H9 (cell line): ENCODE data around the gene DAPK1. TPM values are rescaled to one million over a fixed set of nuclear protein-coding genes. Genes with fewer than 3 reads are reported as not detected.
A peak's percentile ranks its signal among the peaks of the same experiment; 100 is the strongest.

Experiments used
- DNase-seq: peaks from one replicate; pipeline ENCODE4 v3.0.0-alpha.2; 2017
- H2AFZ ChIP-seq: one replicate; pipeline ENCODE4 v1.6.1; 2013; ENCODE audit warnings: mild to moderate bottlenecking, low read length, control low read depth, moderate library complexity
- H2AK5ac ChIP-seq: 2 replicates; pipeline ENCODE4 v1.6.1; 2013; ENCODE audit warnings: low read length, control low read depth, mixed read lengths; ENCODE audit not compliant: insufficient read length
- H2BK120ac ChIP-seq: one replicate; pipeline ENCODE4 v1.6.1; 2013; ENCODE audit warnings: low read depth, mild to moderate bottlenecking, low read length, control low read depth, inconsistent platforms; ENCODE audit not compliant: poor library complexity, severe bottlenecking
- H2BK12ac ChIP-seq: 2 replicates; pipeline ENCODE4 v1.6.1; 2013; ENCODE audit warnings: low read length, control low read depth, mixed read lengths, low read depth; ENCODE audit not compliant: insufficient read length
- H2BK15ac ChIP-seq: 2 replicates; pipeline ENCODE4 v1.6.1; 2013; ENCODE audit warnings: low read depth, low read length, control low read depth
- H2BK20ac ChIP-seq: one replicate; pipeline ENCODE4 v1.6.1; 2013; ENCODE audit warnings: low read depth, mild to moderate bottlenecking, low read length, control low read depth, inconsistent platforms; ENCODE audit not compliant: poor library complexity, severe bottlenecking
- H2BK5ac ChIP-seq: 2 replicates; pipeline ENCODE4 v1.6.1; 2013; ENCODE audit warnings: low read length, control low read depth, mixed read lengths; ENCODE audit not compliant: insufficient read length
- H3K14ac ChIP-seq: 2 replicates; pipeline ENCODE4 v1.6.1; 2013; ENCODE audit warnings: low read length, control low read depth; ENCODE audit not compliant: insufficient read depth
- H3K18ac ChIP-seq: 2 replicates; pipeline ENCODE4 v1.6.1; 2013; ENCODE audit warnings: low read depth, mild to moderate bottlenecking, mixed read lengths, low read length, control low read depth; ENCODE audit not compliant: insufficient read length
- H3K23ac ChIP-seq: 2 replicates; pipeline ENCODE4 v1.6.1; 2013; ENCODE audit warnings: low read length, control low read depth, mixed read lengths, low read depth; ENCODE audit not compliant: insufficient read length
- H3K23me2 ChIP-seq: 2 replicates; pipeline ENCODE4 v1.6.1; 2013; ENCODE audit warnings: low read depth, mild to moderate bottlenecking, mixed read lengths, low read length, control low read depth; ENCODE audit not compliant: insufficient read length, poor library complexity, severe bottlenecking
- H3K27ac ChIP-seq: 2 replicates; pipeline ENCODE4 v1.5.1; 2013; ENCODE audit warnings: low read length, control low read depth, mixed read lengths, low read depth; ENCODE audit not compliant: insufficient read length
- H3K27me3 ChIP-seq: 2 replicates; pipeline ENCODE4 v1.6.1; 2013; ENCODE audit warnings: low read length, control low read depth, inconsistent platforms; ENCODE audit not compliant: insufficient read depth
- H3K4ac ChIP-seq: 2 replicates; pipeline ENCODE4 v1.6.1; 2013; ENCODE audit warnings: low read depth, mild to moderate bottlenecking, control low read depth, inconsistent platforms, low read length, moderate library complexity
- H3K4me1 ChIP-seq: 2 replicates; pipeline ENCODE4 v1.6.1; 2013; ENCODE audit warnings: low read length, control low read depth, inconsistent platforms; ENCODE audit not compliant: insufficient read depth
- H3K4me2 ChIP-seq: 2 replicates; pipeline ENCODE4 v1.6.1; 2013; ENCODE audit warnings: low read length, control low read depth, mixed read lengths; ENCODE audit not compliant: insufficient read length, insufficient read depth
- H3K56ac ChIP-seq: 2 replicates; pipeline ENCODE4 v1.6.1; 2013; ENCODE audit warnings: low read depth, mild to moderate bottlenecking, mixed read lengths, low read length, control low read depth; ENCODE audit not compliant: insufficient read length
- H3K79me1 ChIP-seq: 2 replicates; pipeline ENCODE4 v1.6.1; 2013; ENCODE audit warnings: low read depth, mild to moderate bottlenecking, moderate library complexity, low read length, control low read depth, inconsistent platforms; ENCODE audit not compliant: insufficient read depth, poor library complexity, severe bottlenecking
- H3K79me2 ChIP-seq: 2 replicates; pipeline ENCODE4 v1.6.1; 2013; ENCODE audit warnings: low read length, control low read depth, inconsistent platforms; ENCODE audit not compliant: insufficient read depth
- H3K9ac ChIP-seq: 2 replicates; pipeline ENCODE4 v1.6.1; 2013; ENCODE audit warnings: low read length, control low read depth, mixed read lengths; ENCODE audit not compliant: insufficient read length; ENCODE audit errors: extremely low read depth
- H3K9me3 ChIP-seq: one replicate; pipeline ENCODE4 v1.6.1; 2013; ENCODE audit warnings: low read depth, low read length, inconsistent platforms; ENCODE audit not compliant: control insufficient read depth
- H3T11ph ChIP-seq: one replicate; pipeline ENCODE4 v1.6.1; 2013; ENCODE audit warnings: mild to moderate bottlenecking, low read length, control low read depth, inconsistent platforms
- H4K20me1 ChIP-seq: one replicate; pipeline ENCODE4 v1.6.1; 2013; ENCODE audit not compliant: control insufficient read depth, insufficient read length, insufficient read depth
- H4K5ac ChIP-seq: 2 replicates; pipeline ENCODE4 v1.6.1; 2013; ENCODE audit warnings: low read depth, mild to moderate bottlenecking, mixed read lengths, low read length, control low read depth; ENCODE audit not compliant: insufficient read length
- H4K8ac ChIP-seq: replicated peaks from 2 replicates; pipeline ENCODE4 v1.6.1; 2013; ENCODE audit warnings: low read length, control low read depth, mixed read lengths, low read depth; ENCODE audit not compliant: insufficient read length
- H4K91ac ChIP-seq: 2 replicates; pipeline ENCODE4 v1.6.1; 2013; ENCODE audit warnings: low read depth, mild to moderate bottlenecking, moderate library complexity, mixed read lengths, low read length, control low read depth; ENCODE audit not compliant: insufficient read length
- H3K27ac Mint-ChIP-seq, 3 experiments: 2 replicates in 2 of 3; 3 replicates in 1 of 3; pipeline ENCODE4 v1.8.0; 2020 to 2021; ENCODE audit warnings: mixed read lengths in 3 of 3, mild to moderate bottlenecking in 1 of 3, moderate library complexity in 1 of 3
- H3K27me3 Mint-ChIP-seq: 2 replicates; pipeline ENCODE4 v1.8.0; 2021; ENCODE audit warnings: low read depth, mild to moderate bottlenecking, moderate library complexity, mixed read lengths
- H3K36me3 Mint-ChIP-seq, 3 experiments: 2 replicates in 2 of 3; 3 replicates in 1 of 3; pipeline ENCODE4 v1.8.0; 2020 to 2021; ENCODE audit warnings: low read depth in 3 of 3, mixed read lengths in 3 of 3; ENCODE audit not compliant: insufficient read depth in 1 of 3
- H3K4me1 Mint-ChIP-seq, 2 experiments: 2 replicates each; pipeline ENCODE4 v1.8.0; 2020; ENCODE audit warnings: mixed read lengths in 2 of 2
- H3K4me3 Mint-ChIP-seq, 2 experiments: 2 replicates in 1 of 2; 3 replicates in 1 of 2; pipeline ENCODE4 v1.8.0; 2020 to 2021; ENCODE audit warnings: mild to moderate bottlenecking in 2 of 2, mixed read lengths in 2 of 2, moderate library complexity in 1 of 2
- H3K9me3 Mint-ChIP-seq, 2 experiments: 2 replicates in 1 of 2; 3 replicates in 1 of 2; pipeline ENCODE4 v1.8.0; 2020; ENCODE audit warnings: mild to moderate bottlenecking in 2 of 2, mixed read lengths in 2 of 2, moderate library complexity in 1 of 2
- WGBS: extraction: QIAGEN DNeasy Blood & Tissue Kit; methylation state at CpG from one replicate; pipeline ENCODE4 v1.1.7; 2013; ENCODE audit warnings: missing lambda C conversion rate, low lambda C conversion rate, mixed read lengths; ENCODE audit not compliant: insufficient read length; ENCODE audit errors: extremely low coverage; 5-methylcytosine and 5-hydroxymethylcytosine counted together
- total RNA-seq: library from RNA; stranded (reverse); gene quantifications from 2 replicates; pipeline ENCODE4 v1.2.1, GENCODE V29; 2021
- TF ChIP-seq, protein P1 (sequence below): fragments of 200-600 bp; sonication (generic); conservative IDR thresholded peaks from 3 replicates; pipeline ENCODE4 v1.8.0; 2021; ENCODE audit warnings: antibody characterized with exemption, mild to moderate bottlenecking

Gene DAPK1
- total RNA-seq, 1 experiment from 2014 or later, result 79.4 TPM

DNA sequence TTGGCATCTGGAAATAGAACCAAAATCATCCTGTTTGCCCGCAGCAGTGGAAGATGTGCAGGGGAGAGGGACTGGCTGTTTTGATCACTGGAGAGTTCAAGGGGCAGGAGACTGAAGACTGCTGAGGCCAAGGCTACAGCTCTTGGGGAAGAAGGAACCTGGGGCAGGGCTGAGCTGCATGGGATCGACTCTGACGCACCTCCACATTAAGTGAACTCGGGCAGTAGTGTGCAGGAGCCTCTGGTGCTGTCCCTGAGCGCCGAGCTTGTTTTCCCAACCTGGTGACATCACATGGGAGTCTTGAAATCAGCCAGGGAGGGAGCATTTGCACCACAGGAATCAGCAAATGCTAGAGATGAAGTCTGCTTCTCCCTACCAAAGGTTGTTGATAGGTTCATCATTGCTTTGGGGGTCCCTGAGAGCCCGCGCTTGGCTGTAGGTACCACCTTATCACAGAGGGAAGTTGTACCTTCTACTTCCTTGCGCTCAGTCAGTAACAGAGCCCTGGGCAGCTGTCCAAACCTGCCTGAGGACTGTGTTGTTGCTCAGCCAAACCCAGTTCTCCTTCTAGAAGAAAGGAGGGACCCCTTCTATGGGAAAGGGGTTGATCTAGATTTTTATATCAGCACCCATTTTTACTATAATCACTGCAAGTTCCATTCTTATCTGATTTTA lies 175.9 kb downstream of the DAPK1 start:
- Histone ChIP-seq H3K9me3 (no peaks in the 10 kb centered on the region), H2BK120ac (no peak overlapping the region), H4K91ac (no peak overlapping the region), H3K27me3 (no peaks in the 10 kb centered on the region), H2BK20ac (no peak overlapping the region), H2BK12ac (no peak overlapping the region), H3K23me2 (no peaks in the 10 kb centered on the region), H3K4me1 (no peaks in the 10 kb centered on the region), H2BK5ac (no peak overlapping the region), H4K8ac (no peak overlapping the region), H3K4me2 (no peak overlapping the region), H3K18ac (no peak overlapping the region), H2BK15ac (no peak overlapping the region), H3K56ac (no peak overlapping the region), H4K20me1 (peaks cover 3% of the 10 kb centered on the region), H2AK5ac (no peak overlapping the region), H3K9ac (no peak overlapping the region), H3K79me1 (no peaks in the 10 kb centered on the region), H3K79me2 (no peaks in the 10 kb centered on the region), H3K23ac (no peak overlapping the region), H2AFZ (no peak overlapping the region), H3K14ac (no peak overlapping the region), H4K5ac (no peak overlapping the region), H3K27ac (no peak overlapping the region), H3K4ac (no peak overlapping the region), H3T11ph (no peak overlapping the region)
- DNase-seq, result peak; percentile 13
- TF ChIP-seq, protein P1, sequence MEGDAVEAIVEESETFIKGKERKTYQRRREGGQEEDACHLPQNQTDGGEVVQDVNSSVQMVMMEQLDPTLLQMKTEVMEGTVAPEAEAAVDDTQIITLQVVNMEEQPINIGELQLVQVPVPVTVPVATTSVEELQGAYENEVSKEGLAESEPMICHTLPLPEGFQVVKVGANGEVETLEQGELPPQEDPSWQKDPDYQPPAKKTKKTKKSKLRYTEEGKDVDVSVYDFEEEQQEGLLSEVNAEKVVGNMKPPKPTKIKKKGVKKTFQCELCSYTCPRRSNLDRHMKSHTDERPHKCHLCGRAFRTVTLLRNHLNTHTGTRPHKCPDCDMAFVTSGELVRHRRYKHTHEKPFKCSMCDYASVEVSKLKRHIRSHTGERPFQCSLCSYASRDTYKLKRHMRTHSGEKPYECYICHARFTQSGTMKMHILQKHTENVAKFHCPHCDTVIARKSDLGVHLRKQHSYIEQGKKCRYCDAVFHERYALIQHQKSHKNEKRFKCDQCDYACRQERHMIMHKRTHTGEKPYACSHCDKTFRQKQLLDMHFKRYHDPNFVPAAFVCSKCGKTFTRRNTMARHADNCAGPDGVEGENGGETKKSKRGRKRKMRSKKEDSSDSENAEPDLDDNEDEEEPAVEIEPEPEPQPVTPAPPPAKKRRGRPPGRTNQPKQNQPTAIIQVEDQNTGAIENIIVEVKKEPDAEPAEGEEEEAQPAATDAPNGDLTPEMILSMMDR, result no peak
- Mint-ChIP-seq H3K4me1 (peaks cover 0 to 3% of the 10 kb centered on the region in 2 experiments; a peak in 1 of 4 replicates), H3K9me3 (no peaks in the 10 kb centered on the region), H3K36me3 (peaks cover 17 to 33% (median 20%) of the 10 kb centered on the region in 3 experiments; a peak in 6 of 7 replicates), H3K27me3 (no peaks in the 10 kb centered on the region), H3K4me3 (no peak overlapping the region), H3K27ac (peak overlapping the region in 2 of 3 experiments; percentile 5 to 9; a peak in 1 of 7 replicates)
- no CpG with 5 or more reads among the region's 9 CpGs for WGBS
